ENCODE data around the gene ADARB2. TPM values are rescaled to one million over a fixed set of nuclear protein-coding genes. Genes with fewer than 3 reads are reported as not detected.

The ADARB2 gene
- total RNA-seq, 4 donors from 2014 or later, result 0.80 to 4.9 (median 2.3) TPM

- intact Hi-C loops (cut with DNase I; ENCODE audit: low total_unique reads) (no loop called here), in situ Hi-C loops (cut with MboI; ENCODE audit: low pct_ligation_motif_present in 1 of 4, low pct_unique_long_range_greater_than_20kb in 1 of 4, low sequenced_read_pairs in 3 of 4) (no loop called here)
- DNase-seq, result no peak
- Histone ChIP-seq H3K27ac (peak overlapping the region in 1 of 4 donors; percentile 28), H3K4me3 (no peak overlapping the region), H3K36me3 (no peaks in the 10 kb centered on the region), H3K27me3 (no peaks in the 10 kb centered on the region), H3K9me3 (no peaks in the 10 kb centered on the region), H3K4me1 (peaks cover 0 to 7% (median 5%) of the 10 kb centered on the region in 4 donors)
- 66% methylated on average over 10 of the region's 10 CpGs; no CpG with 5 or more reads in 1 of the 2 donors for WGBS, 2 donors (ENCODE audit: low coverage in 1 of 2)
- TF ChIP-seq EP300 (IDR thresholded peaks at IDR 0.05; ENCODE audit: low read depth) (no peak), POLR2AphosphoS5 (IDR thresholded peaks at IDR 0.05) (no peak), POLR2A (IDR thresholded peaks at IDR 0.05) (no peak)
- TF ChIP-seq, protein P1, sequence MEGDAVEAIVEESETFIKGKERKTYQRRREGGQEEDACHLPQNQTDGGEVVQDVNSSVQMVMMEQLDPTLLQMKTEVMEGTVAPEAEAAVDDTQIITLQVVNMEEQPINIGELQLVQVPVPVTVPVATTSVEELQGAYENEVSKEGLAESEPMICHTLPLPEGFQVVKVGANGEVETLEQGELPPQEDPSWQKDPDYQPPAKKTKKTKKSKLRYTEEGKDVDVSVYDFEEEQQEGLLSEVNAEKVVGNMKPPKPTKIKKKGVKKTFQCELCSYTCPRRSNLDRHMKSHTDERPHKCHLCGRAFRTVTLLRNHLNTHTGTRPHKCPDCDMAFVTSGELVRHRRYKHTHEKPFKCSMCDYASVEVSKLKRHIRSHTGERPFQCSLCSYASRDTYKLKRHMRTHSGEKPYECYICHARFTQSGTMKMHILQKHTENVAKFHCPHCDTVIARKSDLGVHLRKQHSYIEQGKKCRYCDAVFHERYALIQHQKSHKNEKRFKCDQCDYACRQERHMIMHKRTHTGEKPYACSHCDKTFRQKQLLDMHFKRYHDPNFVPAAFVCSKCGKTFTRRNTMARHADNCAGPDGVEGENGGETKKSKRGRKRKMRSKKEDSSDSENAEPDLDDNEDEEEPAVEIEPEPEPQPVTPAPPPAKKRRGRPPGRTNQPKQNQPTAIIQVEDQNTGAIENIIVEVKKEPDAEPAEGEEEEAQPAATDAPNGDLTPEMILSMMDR (IDR thresholded peaks at IDR 0.05), result no peak
Observed at GRCh38 chr10:1324903-1325302, 412.4 kb downstream of the ADARB2 start.

DNA sequence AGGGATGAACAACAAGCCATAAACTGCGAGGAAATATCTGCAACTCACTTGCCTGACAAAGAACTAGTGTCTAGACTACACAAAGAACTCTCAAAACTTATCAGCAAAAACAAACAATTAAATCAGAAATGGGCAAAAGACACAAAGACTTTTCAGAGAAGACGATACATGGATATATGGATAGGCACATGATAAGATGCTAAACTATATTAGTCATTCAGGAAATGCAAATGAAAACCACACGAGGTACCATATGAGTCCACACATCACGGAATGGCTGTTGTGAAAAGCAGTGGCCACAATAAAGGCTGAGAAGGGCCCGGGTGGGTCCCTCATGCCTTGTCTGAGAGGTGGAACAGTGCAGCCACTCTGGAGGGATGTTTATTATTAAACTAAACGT, 413.4 kb downstream of the ADARB2 start:
- 21 to 33% methylated on average over 5 to 6 of the region's 6 CpGs for WGBS, 2 donors (ENCODE audit: low coverage in 1 of 2)
- in situ Hi-C loops (cut with MboI; ENCODE audit: low pct_ligation_motif_present in 1 of 4, low pct_unique_long_range_greater_than_20kb in 1 of 4, low sequenced_read_pairs in 3 of 4), result no loop called here
- no peak for TF ChIP-seq POLR2AphosphoS5 (IDR thresholded peaks at IDR 0.05)
- TF ChIP-seq EP300 (IDR thresholded peaks at IDR 0.05; ENCODE audit: low read depth), result no peak
- TF ChIP-seq, protein P1 (IDR thresholded peaks at IDR 0.05), result no peak
- TF ChIP-seq POLR2A (IDR thresholded peaks at IDR 0.05), result no peak
- intact Hi-C loops (cut with DNase I; ENCODE audit: low total_unique reads), result no loop called here
- Histone ChIP-seq H3K27ac (no peak overlapping the region), H3K36me3 (no peaks in the 10 kb centered on the region), H3K4me1 (peaks cover 0 to 7% (median 5%) of the 10 kb centered on the region in 4 donors), H3K4me3 (no peak overlapping the region), H3K9me3 (no peaks in the 10 kb centered on the region), H3K27me3 (no peaks in the 10 kb centered on the region)
- no peak for DNase-seq

DNA sequence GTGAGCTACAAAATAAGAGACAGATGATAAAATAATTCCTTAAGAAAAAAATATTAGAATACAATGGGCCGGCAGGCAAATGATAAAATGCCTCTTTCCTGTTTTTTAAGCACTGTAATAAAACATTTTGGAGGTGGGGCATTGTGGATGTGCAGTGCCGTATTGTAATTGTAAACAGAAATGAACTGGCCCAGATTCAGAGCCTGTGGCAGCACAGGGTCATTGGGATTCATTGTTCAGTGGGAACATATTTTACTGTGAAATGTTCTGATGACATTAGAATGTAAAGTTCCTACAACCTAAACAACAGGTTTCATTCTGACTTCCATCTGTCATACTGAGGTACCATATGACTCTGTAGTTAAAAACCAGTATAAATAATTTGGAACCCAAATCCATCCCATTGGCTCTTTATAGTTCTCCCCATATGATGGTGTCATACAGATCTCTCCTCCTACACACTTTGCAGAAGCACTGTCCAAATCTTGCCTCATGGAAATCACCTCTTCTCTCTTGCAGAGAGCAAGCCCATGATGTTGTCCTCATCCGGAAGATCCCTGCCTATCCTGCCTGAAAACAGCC, 416.5 kb downstream of the ADARB2 start:
- WGBS, 2 donors (ENCODE audit: low coverage in 1 of 2), result 50 to 63% methylated on average over 3 of the region's 3 CpGs
- H3K4me3 ChIP-seq, result no peak overlapping the region
- DNase-seq, result no peak
- no peak overlapping the region for H3K27ac ChIP-seq
- intact Hi-C loops (cut with DNase I; ENCODE audit: low total_unique reads) (no loop called here), in situ Hi-C loops (cut with MboI; ENCODE audit: low pct_ligation_motif_present in 1 of 4, low pct_unique_long_range_greater_than_20kb in 1 of 4, low sequenced_read_pairs in 3 of 4) (no loop called here)
- no peaks in the 10 kb centered on the region for H3K9me3 ChIP-seq
- H3K4me1 ChIP-seq, result peaks cover 0 to 7% (median 4%) of the 10 kb centered on the region in 4 donors
- H3K27me3 ChIP-seq, result no peaks in the 10 kb centered on the region
- no peaks in the 10 kb centered on the region for H3K36me3 ChIP-seq
- TF ChIP-seq, protein P1 (IDR thresholded peaks at IDR 0.05), result no peak
- TF ChIP-seq POLR2A (IDR thresholded peaks at IDR 0.05) (no peak), POLR2AphosphoS5 (IDR thresholded peaks at IDR 0.05) (no peak), EP300 (IDR thresholded peaks at IDR 0.05; ENCODE audit: low read depth) (no peak)

DNA sequence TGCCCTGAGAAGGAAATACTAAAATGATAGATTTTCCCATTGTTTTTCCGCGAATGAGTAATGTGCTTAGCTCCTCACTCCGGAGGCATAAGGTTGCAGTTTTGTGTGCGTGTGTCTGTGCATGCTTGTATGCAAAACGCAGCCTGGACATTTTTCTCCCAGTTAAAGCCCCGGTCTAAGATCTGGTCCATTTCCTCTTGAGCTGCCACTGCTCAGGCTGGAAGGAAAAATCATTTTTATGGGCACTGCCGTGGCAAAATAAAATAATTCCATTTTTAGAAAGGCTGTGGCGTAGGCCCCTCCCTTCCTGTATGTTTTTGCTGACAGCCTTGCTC, 420.5 kb downstream of the ADARB2 start:
- TF ChIP-seq POLR2A (IDR thresholded peaks at IDR 0.05), result no peak
- TF ChIP-seq, protein P1 (IDR thresholded peaks at IDR 0.05), result no peak
- TF ChIP-seq POLR2AphosphoS5 (IDR thresholded peaks at IDR 0.05), result no peak
- TF ChIP-seq EP300 (IDR thresholded peaks at IDR 0.05; ENCODE audit: low read depth), result no peak
- Histone ChIP-seq H3K4me3 (no peak overlapping the region), H3K36me3 (no peaks in the 10 kb centered on the region), H3K4me1 (no peaks in the 10 kb centered on the region), H3K27ac (no peak overlapping the region), H3K27me3 (no peaks in the 10 kb centered on the region), H3K9me3 (no peaks in the 10 kb centered on the region)
- DNase-seq, result no peak
- intact Hi-C loops (cut with DNase I; ENCODE audit: low total_unique reads) (no loop called here), in situ Hi-C loops (cut with MboI; ENCODE audit: low pct_ligation_motif_present in 1 of 4, low pct_unique_long_range_greater_than_20kb in 1 of 4, low sequenced_read_pairs in 3 of 4) (no loop called here)
- 59 to 66% methylated on average over 8 of the region's 8 CpGs for WGBS, 2 donors (ENCODE audit: low coverage in 1 of 2)
